BLaER1 treated with 17β-estradiol and CSF1 and Interleukin-3, amounts not matched to agents 10 nM and 100 nM (cell line): ENCODE measurements around the gene SDHAF4.
"Not testable (repeated sequence)": the region's sequence is repeated elsewhere in the genome, so short reads cannot be mapped to it uniquely, and the experiment has no call there.

Experiments
- H3K27ac ChIP-seq, 11 experiments: shearing (Covaris generic); formaldehyde crosslinking; 2 replicates each; pipeline ENCODE4 v1.8.1; 2022
- H3K27me3 ChIP-seq, 11 experiments: shearing (Covaris generic); formaldehyde crosslinking; 2 replicates each; pipeline ENCODE4 v1.8.1; 2022
- H3K36me3 ChIP-seq, 11 experiments: shearing (Covaris generic); formaldehyde crosslinking; 2 replicates each; pipeline ENCODE4 v1.8.1; 2022
- H3K4me1 ChIP-seq, 10 experiments: shearing (Covaris generic); formaldehyde crosslinking; 2 replicates each; pipeline ENCODE4 v1.8.1; 2022
- H3K4me2 ChIP-seq, 11 experiments: shearing (Covaris generic); formaldehyde crosslinking; 2 replicates each; pipeline ENCODE4 v1.8.1; 2022
- H3K4me3 ChIP-seq, 10 experiments: shearing (Covaris generic); formaldehyde crosslinking; 2 replicates each; pipeline ENCODE4 v1.8.1; 2022
- H3K9ac ChIP-seq, 11 experiments: shearing (Covaris generic); formaldehyde crosslinking; 2 replicates each; pipeline ENCODE4 v1.8.1; 2022
- H3K9me3 ChIP-seq, 11 experiments: shearing (Covaris generic); formaldehyde crosslinking; replicated peaks in 1 of 11; 2 replicates each; pipeline ENCODE4 v1.8.1; 2022
- H4K20me1 ChIP-seq, 11 experiments: shearing (Covaris generic); formaldehyde crosslinking; 2 replicates each; pipeline ENCODE4 v1.8.1; 2022
- Cebpa-rat ChIP-seq, 11 experiments: shearing (Covaris generic); IDR thresholded peaks; 2 replicates each; pipeline ENCODE4 v1.8.1; 2022

SDHAF4 gene

GRCh38 chr6:70575899-70576495 is 9.3 kb downstream of the SDHAF4 start:
- H4K20me1 ChIP-seq = no peaks in the 10 kb centered on the region
- peaks cover 11 to 40% (median 17%) of the 10 kb centered on the region in 11 experiments for H3K36me3 ChIP-seq
- no peak overlapping the region for H3K9ac ChIP-seq
- H3K27me3 ChIP-seq = no peaks in the 10 kb centered on the region
- H3K27ac ChIP-seq = no peak overlapping the region
- 0 out of 20 replicates have a peak, but pooled peaks cover 0 to 4% (median 0%) of the 10 kb centered on the region in 10 experiments for H3K4me1 ChIP-seq
- TF ChIP-seq Cebpa-rat (IDR thresholded peaks at IDR 0.05) = no peak
- H3K4me3 ChIP-seq = no peak overlapping the region
- no peak overlapping the region for H3K4me2 ChIP-seq
- no peaks in the 10 kb centered on the region for H3K9me3 ChIP-seq

- Histone ChIP-seq H4K20me1 (no peaks in the 10 kb centered on the region), H3K9me3 (no peaks in the 10 kb centered on the region), H3K4me2 (no peak overlapping the region), H3K27me3 (no peaks in the 10 kb centered on the region), H3K4me1 (no peaks in the 10 kb centered on the region), H3K4me3 (no peak overlapping the region), H3K36me3 (peaks cover 61 to 95% (median 78%) of the 10 kb centered on the region in 11 experiments), H3K9ac (no peak overlapping the region), H3K27ac (no peak overlapping the region)
- TF ChIP-seq Cebpa-rat (IDR thresholded peaks at IDR 0.05) = no peak
These were observed 19.4 kb downstream of the SDHAF4 start for GRCh38 chr6:70586114-70586513.

GRCh38 chr6:70590400-70590799 is 23.7 kb downstream of the SDHAF4 start:
- no peak overlapping the region for H3K9ac ChIP-seq
- no peaks in the 10 kb centered on the region for H3K9me3 ChIP-seq
- no peak overlapping the region for H3K27ac ChIP-seq
- no peaks in the 10 kb centered on the region for H3K27me3 ChIP-seq
- H3K36me3 ChIP-seq = peaks cover 20 to 56% (median 40%) of the 10 kb centered on the region in 11 experiments; a peak in 19 of 22 replicates
- H4K20me1 ChIP-seq = no peaks in the 10 kb centered on the region
- TF ChIP-seq Cebpa-rat (IDR thresholded peaks at IDR 0.05) = no peak
- no peak overlapping the region for H3K4me3 ChIP-seq
- no peaks in the 10 kb centered on the region for H3K4me1 ChIP-seq
- H3K4me2 ChIP-seq = no peak overlapping the region

- no peak overlapping the region for H3K4me3 ChIP-seq
- H4K20me1 ChIP-seq = no peaks in the 10 kb centered on the region
- H3K4me1 ChIP-seq = no peaks in the 10 kb centered on the region
- TF ChIP-seq Cebpa-rat (IDR thresholded peaks at IDR 0.05) = no peak
- H3K27me3 ChIP-seq = no peaks in the 10 kb centered on the region
- H3K27ac ChIP-seq = no peak overlapping the region
- peaks cover 5 to 41% (median 26%) of the 10 kb centered on the region in 11 experiments; a peak in 17 of 22 replicates for H3K36me3 ChIP-seq
- no peak overlapping the region for H3K9ac ChIP-seq
- no peaks in the 10 kb centered on the region for H3K9me3 ChIP-seq
- no peak overlapping the region for H3K4me2 ChIP-seq
These were observed 25.8 kb downstream of the SDHAF4 start for GRCh38 chr6:70592391-70593117.

GRCh38 chr6:70593118-70593486 is 26.4 kb downstream of the SDHAF4 start:
- Histone ChIP-seq H4K20me1 (no peaks in the 10 kb centered on the region), H3K9ac (no peak overlapping the region), H3K4me3 (no peak overlapping the region), H3K27ac (no peak overlapping the region), H3K27me3 (no peaks in the 10 kb centered on the region), H3K9me3 (no peaks in the 10 kb centered on the region), H3K4me2 (no peak overlapping the region), H3K4me1 (no peaks in the 10 kb centered on the region), H3K36me3 (peaks cover 4 to 35% (median 21%) of the 10 kb centered on the region in 11 experiments; a peak in 17 of 22 replicates)
- TF ChIP-seq Cebpa-rat (IDR thresholded peaks at IDR 0.05) = no peak

- Histone ChIP-seq H3K4me3 (no peak overlapping the region), H3K9me3 (peaks cover 2 to 9% (median 8%) of the 10 kb centered on the region in 11 experiments; a peak in 21 of 22 replicates), H4K20me1 (no peaks in the 10 kb centered on the region), H3K27ac (no peak overlapping the region), H3K36me3 (peaks cover 0 to 4% (median 0%) of the 10 kb centered on the region in 11 experiments; a peak in 2 of 22 replicates), H3K9ac (no peak overlapping the region), H3K4me2 (no peak overlapping the region), H3K27me3 (no peaks in the 10 kb centered on the region), H3K4me1 (no peaks in the 10 kb centered on the region)
- TF ChIP-seq Cebpa-rat (IDR thresholded peaks at IDR 0.05) = no peak
These were observed 32.5 kb downstream of the SDHAF4 start for GRCh38 chr6:70599187-70599586.

GRCh38 chr6:70601014-70601413 is 34.3 kb downstream of the SDHAF4 start:
- no peak overlapping the region for H3K4me2 ChIP-seq
- H3K27me3 ChIP-seq = no peaks in the 10 kb centered on the region
- H3K4me1 ChIP-seq = no peaks in the 10 kb centered on the region
- H3K36me3 ChIP-seq = no peaks in the 10 kb centered on the region
- H4K20me1 ChIP-seq = no peaks in the 10 kb centered on the region
- peaks cover 10 to 26% (median 22%) of the 10 kb centered on the region in 11 experiments; a peak in 21 of 22 replicates for H3K9me3 ChIP-seq
- no peak overlapping the region for H3K4me3 ChIP-seq
- TF ChIP-seq Cebpa-rat (IDR thresholded peaks at IDR 0.05) = no peak
- no peak overlapping the region for H3K9ac ChIP-seq
- H3K27ac ChIP-seq = no peak overlapping the region

- TF ChIP-seq Cebpa-rat (IDR thresholded peaks at IDR 0.05) = no peak
- H3K4me1 ChIP-seq = no peaks in the 10 kb centered on the region
- H3K9ac ChIP-seq = no peak overlapping the region
- H3K4me3 ChIP-seq = no peak overlapping the region
- peaks cover 10 to 28% (median 22%) of the 10 kb centered on the region in 11 experiments; a peak in 21 of 22 replicates for H3K9me3 ChIP-seq
- no peaks in the 10 kb centered on the region for H4K20me1 ChIP-seq
- H3K27ac ChIP-seq = no peak overlapping the region
- H3K4me2 ChIP-seq = no peak overlapping the region
- H3K36me3 ChIP-seq = no peaks in the 10 kb centered on the region
- H3K27me3 ChIP-seq = no peaks in the 10 kb centered on the region
These were observed 37.5 kb downstream of the SDHAF4 start for GRCh38 chr6:70604254-70604653.

- H3K36me3 ChIP-seq, H4K20me1 ChIP-seq, H3K4me1 ChIP-seq, H3K27me3 ChIP-seq, H3K27ac ChIP-seq, H3K4me2 ChIP-seq, H3K9ac ChIP-seq, H3K4me3 ChIP-seq: not testable (repeated sequence)
- peaks cover 10 to 28% (median 22%) of the 10 kb centered on the region in 11 experiments; a peak in 21 of 22 replicates for H3K9me3 ChIP-seq
These were observed 40.6 kb downstream of the SDHAF4 start for GRCh38 chr6:70607371-70607770.

- H3K36me3 ChIP-seq, H3K4me2 ChIP-seq, H3K27me3 ChIP-seq, H3K9ac ChIP-seq, H3K4me1 ChIP-seq, H3K4me3 ChIP-seq, H4K20me1 ChIP-seq, H3K27ac ChIP-seq: not testable (repeated sequence)
- H3K9me3 ChIP-seq = peaks cover 8 to 21% (median 14%) of the 10 kb centered on the region in 11 experiments; a peak in 21 of 22 replicates
These were observed 42.5 kb downstream of the SDHAF4 start for GRCh38 chr6:70609181-70609580.
